Right lobe of liver (tissue), 4 donors: ENCODE data around the gene PTPRD.

ENCODE experiments used
- CTCF ChIP-seq, 4 donors: fragments of 200-600 bp in 3 of 4; fragments of 450-650 bp in 1 of 4; IDR thresholded peaks; one replicate each; pipeline versions ENCODE4 v1.5.1 to v1.8.0; 2016 to 2022; ENCODE audit warnings: antibody characterized with exemption in 4 of 4, mild to moderate bottlenecking in 2 of 4
- POLR2A ChIP-seq: fragments of 450-650 bp; IDR thresholded peaks from one replicate; pipeline ENCODE4 v1.6.1; 2017; ENCODE audit warnings: antibody characterized with exemption, mild to moderate bottlenecking
- donor health status: DM: no; HTN: no; CAD: no.
- donor health status: DM: no; HTN: no; CAD: no.
- donor health status: DM: no; HTN: yes; CAD: no.

- TF ChIP-seq CTCF (IDR thresholded peaks at IDR 0.05) (no peak), POLR2A (no peak)
These were observed 1669.4 kb downstream of the PTPRD start for GRCh38 chr9:8943392-8943791.
